HG02852 (cell line): Measurements from ENCODE around the gene KRI1.

ENCODE experiments used
- ATAC-seq: cut with Tn5 transposase; IDR thresholded peaks from one replicate; pipeline ENCODE4 v1.9.1; 2021; ENCODE audit warnings: mild to moderate bottlenecking, moderate library complexity; ENCODE audit not compliant: unreplicated experiment

The KRI1 gene

GRCh38 chr19:10519421-10519820 lies 46.4 kb downstream of the KRI1 start:
- no peak for ATAC-seq

GRCh38 chr19:10518444-10519361 lies 47.1 kb downstream of the KRI1 start:
- no peak for ATAC-seq

- no peak for ATAC-seq
Measured at GRCh38 chr19:10517760-10518443, 47.9 kb downstream of the KRI1 start.

- ATAC-seq = no peak
Measured at GRCh38 chr19:10517361-10517759, 48.5 kb downstream of the KRI1 start, which contains the start of gene S1PR5. Gene S1PR5, minus strand, starts transcription at chr19:10517447. Its CDS starts 2,436 bp downstream, at chr19:10515011.

GRCh38 chr19:10516671-10517286 lies 49.0 kb downstream of the KRI1 start:
- no peak for ATAC-seq

- ATAC-seq = no peak
Measured at GRCh38 chr19:10516064-10516385, 49.8 kb downstream of the KRI1 start.

- no peak for ATAC-seq
Measured at GRCh38 chr19:10514211-10515145, 51.3 kb downstream of the KRI1 start.

- ATAC-seq = no peak
Measured at GRCh38 chr19:10513223-10513622, 52.6 kb downstream of the KRI1 start.

GRCh38 chr19:10510301-10510802 lies 55.5 kb downstream of the KRI1 start:
- ATAC-seq = no peak

GRCh38 chr19:10508707-10509106 lies 57.1 kb downstream of the KRI1 start:
- ATAC-seq = no peak

- ATAC-seq = no peak
Measured at GRCh38 chr19:10508036-10508435, 57.8 kb downstream of the KRI1 start.

- no peak for ATAC-seq
Measured at GRCh38 chr19:10505583-10506229, 60.1 kb downstream of the KRI1 start.
